Activated CD8-positive, alpha-beta memory T cell treated with anti-CD3 and anti-CD28 coated beads, Interleukin-2, amount 50 U/mL, for 24 hours (primary cell): Measurements from ENCODE around the gene CACNA2D1.

ENCODE experiments used
- DNase-seq: peaks from one replicate; pipeline ENCODE4 v3.0.0-alpha.2; 2020; ENCODE audit errors: extremely low read depth

The CACNA2D1 gene

GRCh38 chr7:82230811-82231581, 212.6 kb downstream of the CACNA2D1 start:
- no peak for DNase-seq

GRCh38 chr7:82229164-82229563, 214.4 kb downstream of the CACNA2D1 start:
- DNase-seq = no peak

DNA sequence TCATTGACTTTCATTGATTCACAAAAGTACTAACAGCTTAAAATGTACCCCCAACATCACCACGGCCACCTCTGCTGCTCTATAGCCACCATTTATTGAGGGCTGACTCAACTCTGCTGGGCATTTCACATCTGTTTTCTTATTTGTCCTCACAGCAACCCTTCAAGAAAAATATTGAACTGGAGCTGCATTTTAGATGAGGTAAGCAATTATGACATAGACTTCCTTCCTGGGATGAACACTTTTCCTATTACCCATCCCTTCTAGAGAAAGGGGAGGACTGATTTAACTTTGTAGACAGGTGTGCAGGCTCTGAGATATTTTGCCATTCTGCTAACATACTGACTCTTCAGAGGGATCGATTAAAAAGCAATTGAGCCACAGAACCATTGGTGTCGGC, 217.4 kb downstream of the CACNA2D1 start:
- no peak for DNase-seq

GRCh38 chr7:82224529-82224928, 219.0 kb downstream of the CACNA2D1 start:
- DNase-seq = no peak

GRCh38 chr7:82223580-82223979, 220.0 kb downstream of the CACNA2D1 start:
- no peak for DNase-seq

- no peak for DNase-seq
Observed at GRCh38 chr7:82221152-82221674, 222.4 kb downstream of the CACNA2D1 start.

DNA sequence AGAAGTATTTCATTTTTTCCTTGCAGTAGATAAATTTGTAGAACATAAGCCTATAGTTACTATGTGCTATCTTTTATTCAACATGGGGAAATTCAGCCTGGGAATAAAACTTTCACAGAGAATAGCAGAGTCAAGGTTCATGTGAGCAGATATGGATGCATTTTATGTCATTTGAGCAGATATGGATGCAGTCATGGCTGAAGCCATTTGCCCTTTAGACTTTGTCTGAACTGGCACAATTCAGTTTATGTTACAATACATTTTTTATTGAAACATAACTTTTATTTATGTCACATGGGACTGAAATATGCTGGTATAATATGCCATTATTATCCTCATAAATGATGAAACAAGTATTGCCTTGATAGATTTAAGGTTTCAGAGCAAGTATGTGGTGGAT, 231.1 kb downstream of the CACNA2D1 start:
- DNase-seq = no peak

DNA sequence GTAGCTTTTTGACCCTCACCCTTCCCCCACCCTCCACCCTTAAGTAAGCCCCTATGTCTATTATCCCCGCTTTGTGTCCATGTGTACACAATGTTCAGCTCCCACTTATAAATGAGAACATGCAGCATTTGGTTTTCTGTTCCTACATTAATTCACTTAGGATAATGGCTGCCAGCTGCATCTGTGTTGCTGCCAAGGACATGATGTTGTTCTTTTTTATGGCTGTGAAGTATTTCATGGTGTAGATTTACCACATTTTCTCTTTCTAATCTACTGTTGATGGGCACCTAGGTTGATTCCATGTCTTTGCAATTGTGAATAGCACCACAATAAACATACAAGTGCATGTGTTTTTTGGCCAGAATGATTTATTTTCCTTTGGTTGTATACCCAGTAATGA, 232.2 kb downstream of the CACNA2D1 start:
- DNase-seq = no peak

DNA sequence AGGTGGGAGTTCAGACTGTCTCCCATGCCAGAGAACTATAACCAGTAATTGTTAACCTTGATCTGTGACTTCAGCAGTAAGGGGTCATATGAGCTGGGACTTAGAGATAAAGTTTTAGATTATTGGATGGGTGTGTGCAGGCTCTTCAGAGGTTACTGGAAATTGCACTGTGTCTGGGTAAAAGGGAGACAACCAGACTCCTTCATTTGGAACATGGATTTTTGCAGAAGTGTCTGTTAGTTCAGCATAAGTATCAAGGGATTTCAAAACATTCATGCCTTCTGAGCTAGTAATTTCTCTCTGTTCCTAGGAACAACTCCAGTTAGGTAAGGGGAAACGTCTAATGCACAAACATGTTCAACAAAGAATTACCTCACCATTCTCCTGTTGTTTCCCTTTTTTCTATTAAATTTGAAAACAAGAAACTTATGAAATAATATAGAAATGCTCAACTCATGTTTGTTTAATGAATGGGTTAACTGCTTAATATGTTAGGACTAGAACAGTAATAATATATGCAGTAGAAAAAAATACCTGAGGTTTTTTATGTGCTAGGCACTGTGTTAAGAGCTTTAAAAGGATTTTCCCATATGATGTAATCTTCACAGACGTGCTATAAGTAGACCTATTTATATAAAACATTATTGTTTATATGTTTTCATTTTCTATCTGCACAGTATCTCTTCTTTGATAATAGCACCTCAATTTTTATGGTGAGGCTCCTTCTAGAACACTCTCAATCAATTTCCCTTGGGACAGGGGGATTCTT, 233.0 kb downstream of the CACNA2D1 start:
- no peak for DNase-seq

DNA sequence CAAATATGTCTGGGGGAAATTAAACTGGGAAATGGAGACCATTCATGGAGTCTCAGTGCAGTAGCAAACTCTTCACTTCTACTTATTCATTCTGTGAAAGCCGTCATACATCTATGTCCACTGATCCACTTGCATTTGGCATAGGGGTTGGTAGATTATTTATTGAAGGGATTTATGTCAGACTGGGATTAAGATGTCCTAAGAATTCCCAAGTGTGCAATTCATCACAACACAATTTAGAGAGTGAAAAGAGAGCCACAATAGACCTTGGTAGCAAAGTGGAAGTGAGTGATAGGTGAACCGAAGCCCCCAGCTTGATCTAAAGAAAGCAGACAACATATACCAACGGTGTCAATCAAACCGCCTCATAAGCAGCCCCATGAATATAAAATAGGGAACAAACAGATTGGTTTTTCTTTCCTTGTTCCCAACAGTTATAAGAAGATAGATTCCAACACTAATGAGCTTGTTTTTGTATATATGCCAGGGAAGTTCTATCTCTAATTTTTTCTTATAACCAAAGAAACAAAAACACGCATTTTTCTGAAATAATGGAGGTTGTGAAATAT, 234.3 kb downstream of the CACNA2D1 start:
- no peak for DNase-seq

DNA sequence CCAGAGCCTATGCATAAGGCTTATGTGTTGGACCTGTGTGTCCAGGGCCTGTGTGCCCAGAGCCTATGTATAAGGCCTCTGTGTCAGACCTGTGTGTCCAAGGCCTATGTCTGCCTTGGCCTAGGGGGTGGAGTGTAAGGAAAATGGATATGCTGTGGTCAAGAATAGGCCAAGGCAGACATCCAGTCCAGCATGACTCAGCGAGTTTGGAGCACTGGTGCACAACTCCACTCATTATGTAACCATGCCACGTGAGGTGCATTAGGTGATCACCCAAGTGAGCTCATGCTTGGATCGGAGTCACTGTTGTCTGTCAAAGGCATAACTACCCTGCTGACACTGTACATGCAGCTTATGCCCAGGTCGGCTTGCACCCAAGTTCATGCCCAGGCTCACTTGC, 238.9 kb downstream of the CACNA2D1 start:
- DNase-seq = no peak

- no peak for DNase-seq
Observed at GRCh38 chr7:82202965-82203364, 240.6 kb downstream of the CACNA2D1 start.

DNA sequence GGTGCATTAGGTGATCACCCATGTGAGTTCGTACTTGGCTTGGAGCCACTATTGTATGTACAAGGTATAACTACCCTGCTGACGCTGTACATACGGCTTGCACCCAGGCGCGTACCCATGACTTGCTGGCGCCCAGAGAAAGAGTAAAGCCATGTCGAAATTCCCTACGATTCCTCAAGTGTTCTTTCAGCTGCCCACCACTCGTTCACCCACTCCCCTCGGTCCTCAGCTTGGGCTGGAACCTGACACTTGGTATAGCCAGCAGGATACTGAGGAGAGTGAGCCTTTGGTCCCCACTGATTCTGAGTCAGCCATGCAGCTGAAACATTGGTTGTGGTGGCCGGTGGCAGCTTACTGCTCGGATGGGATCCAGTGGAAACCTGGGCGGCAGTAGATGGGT, 241.5 kb downstream of the CACNA2D1 start:
- no peak for DNase-seq

DNA sequence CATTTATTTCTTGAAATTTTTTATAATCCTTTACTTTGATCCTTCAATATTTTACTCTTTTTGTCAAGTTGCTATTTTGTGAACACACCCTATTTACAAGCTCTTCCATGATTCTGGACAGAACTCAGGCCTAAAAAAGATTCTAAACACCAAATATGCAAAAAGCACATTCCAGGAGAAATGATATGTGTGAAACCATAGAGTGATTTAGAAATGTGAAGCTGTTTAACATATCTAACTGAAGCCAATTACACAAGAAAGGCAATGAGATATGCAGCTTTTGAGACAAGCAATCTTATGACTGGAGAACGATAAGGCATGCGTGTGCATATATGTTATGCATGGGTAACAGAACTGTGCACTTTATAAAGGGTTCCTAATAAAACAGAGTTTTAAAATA, 243.0 kb downstream of the CACNA2D1 start:
- no peak for DNase-seq

DNA sequence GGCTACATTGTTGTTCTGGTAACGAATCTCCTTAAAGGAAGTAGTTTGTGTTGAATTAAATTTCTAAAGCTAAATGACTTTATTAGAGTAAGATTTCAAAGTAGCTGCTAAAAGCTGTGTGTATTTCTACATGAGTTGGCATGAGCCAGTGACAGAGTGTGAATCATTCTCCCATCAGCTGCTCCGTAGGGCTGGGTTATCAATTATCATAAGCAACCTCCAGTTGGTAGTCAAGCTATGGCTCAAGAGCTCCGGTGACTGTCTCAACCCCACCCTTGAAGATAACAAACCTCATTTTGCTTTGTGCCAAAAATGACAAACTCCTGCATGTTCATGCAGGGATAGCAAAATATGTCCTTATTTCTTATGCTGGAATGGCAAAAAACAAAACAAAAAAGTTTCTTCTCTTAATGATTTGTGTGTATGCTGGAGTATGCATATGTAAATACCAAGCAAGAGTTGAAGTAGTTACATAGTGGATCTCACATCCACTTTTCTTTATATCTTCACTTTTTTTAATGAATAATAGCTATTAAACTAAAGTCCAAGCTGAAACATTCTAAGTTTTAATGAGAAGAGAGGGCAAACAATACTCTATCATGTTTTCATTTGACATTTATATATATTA, 249.4 kb downstream of the CACNA2D1 start:
- DNase-seq = no peak

DNA sequence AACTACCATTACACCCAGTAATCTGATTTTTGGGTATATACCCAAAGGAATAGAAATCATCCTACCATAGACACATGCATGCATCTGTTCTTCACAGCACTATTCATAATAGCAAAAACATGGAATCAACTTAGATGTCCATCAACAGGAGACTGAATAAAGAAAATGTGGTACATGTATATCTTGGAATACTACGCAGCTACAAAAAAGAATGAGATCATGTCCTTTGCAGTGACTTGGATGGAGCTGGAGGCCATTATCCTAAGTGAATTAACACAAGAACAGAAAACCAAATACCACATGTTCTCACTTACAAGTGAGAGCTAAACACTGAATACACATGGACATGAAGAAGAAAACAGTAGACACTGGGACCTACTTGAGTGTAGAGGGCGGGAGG, 254.9 kb downstream of the CACNA2D1 start:
- no peak for DNase-seq

GRCh38 chr7:82185443-82185842, 258.1 kb downstream of the CACNA2D1 start:
- no peak for DNase-seq

GRCh38 chr7:82183634-82184033, 259.9 kb downstream of the CACNA2D1 start:
- DNase-seq = no peak

GRCh38 chr7:82179311-82179710, 264.3 kb downstream of the CACNA2D1 start:
- no peak for DNase-seq

DNA sequence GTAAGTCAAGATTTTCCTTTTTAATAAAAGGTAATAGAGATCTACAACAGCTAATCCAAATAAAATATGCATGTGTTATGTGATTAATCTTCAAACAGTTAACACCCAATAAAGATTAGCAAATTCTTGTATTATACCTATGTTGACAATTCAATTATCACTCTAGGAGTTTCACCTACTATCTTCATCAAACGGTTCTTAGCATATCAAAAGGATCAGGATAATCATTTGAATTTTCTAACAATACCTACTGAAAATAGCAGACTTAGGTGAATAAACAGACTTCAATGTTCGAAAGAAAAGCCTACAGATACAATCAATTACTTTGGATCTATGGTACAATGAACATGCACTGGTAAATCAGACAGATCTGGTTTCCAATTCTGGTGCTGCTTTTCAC, 268.3 kb downstream of the CACNA2D1 start:
- no peak for DNase-seq

GRCh38 chr7:82173400-82174021, 270.1 kb downstream of the CACNA2D1 start:
- DNase-seq = no peak

DNA sequence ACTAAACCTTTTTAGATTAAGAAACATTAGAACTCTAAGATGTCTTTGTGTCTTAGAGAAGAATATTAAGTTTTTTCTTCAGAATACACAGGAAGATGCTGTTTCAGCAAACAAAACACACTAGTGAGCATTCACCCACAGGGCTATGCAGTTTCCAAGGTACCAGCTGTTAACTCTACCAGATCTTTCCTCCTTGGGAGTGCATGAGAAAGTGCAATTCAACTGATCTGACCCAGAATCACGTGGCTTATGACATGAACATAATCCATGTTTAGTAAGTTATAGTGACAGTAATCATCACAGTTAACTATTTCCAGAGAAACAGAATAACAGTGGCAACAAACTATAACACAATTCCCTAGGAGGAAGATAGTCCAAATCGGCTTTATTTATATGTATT, 270.7 kb downstream of the CACNA2D1 start:
- DNase-seq = no peak
